ENCODE data around the gene NUP205.

NUP205 gene

GRCh38 chr7:135601182-135601581 lies 43.5 kb downstream of the NUP205 start:
- in situ Hi-C loops (cut with MboI; ENCODE audit: low sequenced_read_pairs, unreplicated experiment), result no loop called here
- no peak for DNase-seq (ENCODE audit: low spot score)
- TF ChIP-seq, protein P1, sequence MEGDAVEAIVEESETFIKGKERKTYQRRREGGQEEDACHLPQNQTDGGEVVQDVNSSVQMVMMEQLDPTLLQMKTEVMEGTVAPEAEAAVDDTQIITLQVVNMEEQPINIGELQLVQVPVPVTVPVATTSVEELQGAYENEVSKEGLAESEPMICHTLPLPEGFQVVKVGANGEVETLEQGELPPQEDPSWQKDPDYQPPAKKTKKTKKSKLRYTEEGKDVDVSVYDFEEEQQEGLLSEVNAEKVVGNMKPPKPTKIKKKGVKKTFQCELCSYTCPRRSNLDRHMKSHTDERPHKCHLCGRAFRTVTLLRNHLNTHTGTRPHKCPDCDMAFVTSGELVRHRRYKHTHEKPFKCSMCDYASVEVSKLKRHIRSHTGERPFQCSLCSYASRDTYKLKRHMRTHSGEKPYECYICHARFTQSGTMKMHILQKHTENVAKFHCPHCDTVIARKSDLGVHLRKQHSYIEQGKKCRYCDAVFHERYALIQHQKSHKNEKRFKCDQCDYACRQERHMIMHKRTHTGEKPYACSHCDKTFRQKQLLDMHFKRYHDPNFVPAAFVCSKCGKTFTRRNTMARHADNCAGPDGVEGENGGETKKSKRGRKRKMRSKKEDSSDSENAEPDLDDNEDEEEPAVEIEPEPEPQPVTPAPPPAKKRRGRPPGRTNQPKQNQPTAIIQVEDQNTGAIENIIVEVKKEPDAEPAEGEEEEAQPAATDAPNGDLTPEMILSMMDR (IDR thresholded peaks at IDR 0.05; ENCODE audit: borderline replicate concordance, control extremely low read depth, extremely low read depth, insufficient read depth, missing control alignments), result no peak

DNA sequence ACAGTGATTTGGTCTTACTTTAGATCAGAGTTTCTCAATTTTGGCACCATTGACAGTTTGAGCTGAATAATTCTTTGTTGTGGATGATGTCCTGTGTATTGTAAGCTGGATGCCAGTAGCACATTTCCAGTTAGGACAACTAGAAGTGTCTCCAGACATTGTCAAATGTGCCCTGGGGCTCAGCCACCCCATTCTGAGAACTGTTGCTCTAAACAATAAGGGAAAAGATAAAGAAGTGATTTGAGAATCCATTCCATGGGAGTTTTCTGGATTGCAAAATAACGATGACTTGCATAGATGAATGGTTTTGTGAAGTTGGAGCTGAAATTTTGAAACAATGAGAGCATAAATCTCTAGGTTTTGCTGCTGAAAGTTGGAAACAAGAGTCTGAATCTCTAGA lies 44.6 kb downstream of the NUP205 start:
- in situ Hi-C loops (cut with MboI; ENCODE audit: low sequenced_read_pairs, unreplicated experiment), result no loop called here
- no peak for DNase-seq (ENCODE audit: low spot score)
- TF ChIP-seq, protein P1 (IDR thresholded peaks at IDR 0.05; ENCODE audit: borderline replicate concordance, control extremely low read depth, extremely low read depth, insufficient read depth, missing control alignments), result no peak

DNA sequence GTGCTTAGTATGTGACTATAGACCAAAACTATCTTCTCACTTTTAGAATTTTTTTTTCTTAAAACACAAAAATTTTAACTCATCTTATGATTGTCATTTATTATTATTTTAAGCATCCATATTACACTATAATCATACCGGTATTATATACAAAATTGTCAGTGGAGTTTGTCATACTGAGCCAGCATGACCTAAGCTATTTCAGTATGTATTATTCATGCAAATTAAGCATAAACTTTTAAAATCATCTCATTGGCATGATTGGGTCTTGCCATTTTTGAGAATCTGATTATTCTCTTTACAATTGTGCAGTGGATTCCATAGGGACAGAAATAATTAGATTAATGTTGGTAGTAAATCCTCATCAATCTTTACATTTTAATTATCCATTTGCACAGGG lies 58.4 kb downstream of the NUP205 start:
- in situ Hi-C loops (cut with MboI; ENCODE audit: low sequenced_read_pairs, unreplicated experiment), result no loop called here
- no peak for DNase-seq (ENCODE audit: low spot score)
- TF ChIP-seq, protein P1 (IDR thresholded peaks at IDR 0.05; ENCODE audit: borderline replicate concordance, control extremely low read depth, extremely low read depth, insufficient read depth, missing control alignments), result no peak

DNA sequence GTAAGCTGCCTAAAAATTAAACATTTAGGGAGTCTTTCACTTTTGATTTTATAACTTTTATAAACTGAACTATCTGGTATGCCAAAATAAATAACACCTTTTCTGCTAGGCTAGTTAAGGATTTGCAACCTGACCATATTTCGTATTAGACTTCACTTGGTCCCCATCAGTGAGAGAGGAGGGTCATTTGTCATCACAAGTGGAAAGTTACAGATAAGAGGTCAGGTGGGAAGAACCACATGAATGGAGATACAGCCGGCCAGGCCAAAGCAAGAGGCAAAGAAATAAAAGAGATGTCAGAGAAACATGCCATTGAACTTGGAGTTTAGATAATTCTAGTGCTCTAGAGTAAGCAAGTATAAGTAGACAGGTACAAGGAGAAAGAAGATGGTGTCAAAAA lies 60.1 kb downstream of the NUP205 start:
- DNase-seq (ENCODE audit: low spot score), result no peak
- in situ Hi-C loops (cut with MboI; ENCODE audit: low sequenced_read_pairs, unreplicated experiment), result no loop called here
- TF ChIP-seq, protein P1 (IDR thresholded peaks at IDR 0.05; ENCODE audit: borderline replicate concordance, control extremely low read depth, extremely low read depth, insufficient read depth, missing control alignments), result no peak

DNA sequence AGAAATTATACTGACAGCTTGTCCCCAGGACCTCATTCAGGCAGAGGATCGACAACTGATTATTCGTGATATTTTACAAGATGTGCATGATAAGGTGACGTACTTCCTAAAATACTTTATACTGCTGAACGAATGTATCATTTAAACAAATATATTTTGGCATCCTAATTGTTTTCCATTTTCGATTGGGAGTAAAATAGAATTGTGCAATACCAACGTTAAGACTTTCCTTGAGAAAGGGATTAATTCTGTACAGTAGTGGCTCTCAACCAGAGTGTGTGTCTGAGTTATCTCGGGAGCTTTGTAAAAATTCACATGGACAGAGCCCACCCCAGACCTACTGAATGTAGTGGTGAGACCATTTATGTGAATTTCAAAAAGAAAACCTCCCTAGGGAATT lies 60.8 kb downstream of the NUP205 start:
- in situ Hi-C loops (cut with MboI; ENCODE audit: low sequenced_read_pairs, unreplicated experiment), result no loop called here
- TF ChIP-seq, protein P1 (IDR thresholded peaks at IDR 0.05; ENCODE audit: borderline replicate concordance, control extremely low read depth, extremely low read depth, insufficient read depth, missing control alignments), result no peak

DNA sequence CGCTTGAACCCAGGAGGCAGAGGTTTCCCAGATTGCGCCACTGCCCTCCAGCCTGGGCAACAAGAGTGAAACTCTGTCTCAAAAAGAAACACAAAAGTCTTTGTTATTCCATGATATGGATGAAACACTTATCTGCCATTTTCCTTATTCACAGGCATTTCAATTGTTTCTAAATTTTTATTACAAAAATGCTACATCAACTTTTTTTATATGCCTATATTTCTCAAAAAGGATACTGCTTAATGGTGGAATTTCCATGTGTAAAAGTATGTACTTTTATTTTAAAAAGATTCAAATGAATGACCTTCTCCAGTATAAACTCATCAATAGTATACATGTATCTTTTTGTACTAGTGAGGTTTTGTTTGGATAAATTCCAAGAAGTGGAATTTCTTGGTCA lies 62.7 kb downstream of the NUP205 start:
- in situ Hi-C loops (cut with MboI; ENCODE audit: low sequenced_read_pairs, unreplicated experiment), result no loop called here
- no peak for DNase-seq (ENCODE audit: low spot score)
- TF ChIP-seq, protein P1 (IDR thresholded peaks at IDR 0.05; ENCODE audit: borderline replicate concordance, control extremely low read depth, extremely low read depth, insufficient read depth, missing control alignments), result no peak

More for the DNA sequence above, 60.8 kb downstream of the NUP205 start:
- no peak for DNase-seq (ENCODE audit: low spot score)
